Muscle of leg (tissue), 11 donors: ENCODE results near the gene MMP20. TPM values are rescaled to one million over a fixed set of nuclear protein-coding genes. Genes with fewer than 3 reads are reported as not detected.

ENCODE experiments used
- DNase-seq: peaks from one replicate; pipeline ENCODE4 v3.0.0; 2013
- H3K27ac ChIP-seq: one replicate; pipeline ENCODE4 v1.5.1; 2013; ENCODE audit warnings: mild to moderate bottlenecking, low read length, control low read depth
- H3K27me3 ChIP-seq: one replicate; pipeline ENCODE4 v1.6.1; 2013; ENCODE audit warnings: low read length; ENCODE audit not compliant: control insufficient read depth, insufficient read depth
- H3K36me3 ChIP-seq: one replicate; pipeline ENCODE4 v1.6.1; 2013; ENCODE audit warnings: low read length; ENCODE audit not compliant: control insufficient read depth, insufficient read depth
- H3K4me1 ChIP-seq: one replicate; pipeline ENCODE4 v1.6.1; 2013; ENCODE audit warnings: low read length; ENCODE audit not compliant: control insufficient read depth, insufficient read depth
- H3K4me3 ChIP-seq: one replicate; pipeline ENCODE4 v1.5.1; 2013; ENCODE audit warnings: low read length, control low read depth
- H3K9me3 ChIP-seq: replicated peaks from 2 replicates; pipeline ENCODE4 v1.6.1; 2013; ENCODE audit warnings: low read depth, low read length; ENCODE audit not compliant: control insufficient read depth
- WGBS: methylation state at CpG from one replicate; pipeline ENCODE4 v1.1.5; 2013; ENCODE audit warnings: missing lambda C conversion rate; ENCODE audit not compliant: insufficient coverage; 5-methylcytosine and 5-hydroxymethylcytosine counted together
- polyA plus RNA-seq, 8 donors: library from polyadenylated mRNA; unstranded; fragments of 120-200 nt; gene quantifications; one replicate each; pipeline versions ENCODE4 v1.2.1 to v1.2.3, GENCODE V29; 2013; ENCODE audit warnings: inconsistent platforms in 1 of 8, low replicate concordance in 1 of 8; ENCODE audit not compliant: insufficient read length in 8 of 8, insufficient read depth in 1 of 8
- total RNA-seq: library from RNA; stranded (reverse); fragments of 120-200 nt; gene quantifications from one replicate; pipeline ENCODE4 v1.2.4, GENCODE V29; 2013

Gene MMP20
- total and polyA plus RNA-seq, 9 donors, result not detected

- no peaks in the 10 kb centered on the region for H3K36me3 ChIP-seq
- H3K4me3 ChIP-seq, result no peak overlapping the region
- no peak overlapping the region for H3K27ac ChIP-seq
- 79% methylated on average over 2 of the region's 6 CpGs for WGBS
- DNase-seq, result no peak
- no peaks in the 10 kb centered on the region for H3K4me1 ChIP-seq
- H3K27me3 ChIP-seq, result no peaks in the 10 kb centered on the region
- no peaks in the 10 kb centered on the region for H3K9me3 ChIP-seq
These were observed 28.6 kb downstream of the MMP20 start for GRCh38 chr11:102596578-102596977.

GRCh38 chr11:102592634-102593581, 32.2 kb downstream of the MMP20 start:
- H3K4me1 ChIP-seq, result no peaks in the 10 kb centered on the region
- H3K27ac ChIP-seq, result no peak overlapping the region
- H3K36me3 ChIP-seq, result no peaks in the 10 kb centered on the region
- H3K4me3 ChIP-seq, result no peak overlapping the region
- H3K9me3 ChIP-seq, result no peaks in the 10 kb centered on the region
- DNase-seq, result no peak
- no peaks in the 10 kb centered on the region for H3K27me3 ChIP-seq
- WGBS, result 49% methylated on average over 2 of the region's 11 CpGs

GRCh38 chr11:102592131-102592530, 33.0 kb downstream of the MMP20 start:
- H3K27ac ChIP-seq, result no peak overlapping the region
- WGBS, result no CpG with 5 or more reads among the region's 1 CpG
- H3K27me3 ChIP-seq, result no peaks in the 10 kb centered on the region
- H3K36me3 ChIP-seq, result no peaks in the 10 kb centered on the region
- H3K4me1 ChIP-seq, result no peaks in the 10 kb centered on the region
- no peak for DNase-seq
- no peak overlapping the region for H3K4me3 ChIP-seq
- no peaks in the 10 kb centered on the region for H3K9me3 ChIP-seq

GRCh38 chr11:102591160-102591718, 33.9 kb downstream of the MMP20 start:
- H3K4me3 ChIP-seq, result no peak overlapping the region
- H3K27ac ChIP-seq, result no peak overlapping the region
- 100% methylated on average over 1 of the region's 5 CpGs for WGBS
- no peaks in the 10 kb centered on the region for H3K27me3 ChIP-seq
- H3K9me3 ChIP-seq, result no peaks in the 10 kb centered on the region
- no peaks in the 10 kb centered on the region for H3K4me1 ChIP-seq
- H3K36me3 ChIP-seq, result no peaks in the 10 kb centered on the region
- DNase-seq, result no peak

- Histone ChIP-seq H3K4me1 (no peaks in the 10 kb centered on the region), H3K9me3 (no peaks in the 10 kb centered on the region), H3K4me3 (no peak overlapping the region), H3K36me3 (no peaks in the 10 kb centered on the region), H3K27me3 (no peaks in the 10 kb centered on the region), H3K27ac (no peak overlapping the region)
- no peak for DNase-seq
- WGBS, result 80% methylated on average over 1 of the region's 6 CpGs
These were observed 34.7 kb downstream of the MMP20 start for GRCh38 chr11:102590276-102591049.

- DNase-seq, result no peak
- Histone ChIP-seq H3K27me3 (no peaks in the 10 kb centered on the region), H3K4me1 (no peaks in the 10 kb centered on the region), H3K36me3 (no peaks in the 10 kb centered on the region), H3K9me3 (no peaks in the 10 kb centered on the region), H3K27ac (no peak overlapping the region), H3K4me3 (no peak overlapping the region)
- WGBS, result 90% methylated on average over 2 of the region's 2 CpGs
These were observed 36.1 kb downstream of the MMP20 start for GRCh38 chr11:102589047-102589459.

- Histone ChIP-seq H3K27me3 (no peaks in the 10 kb centered on the region), H3K9me3 (no peaks in the 10 kb centered on the region), H3K36me3 (no peaks in the 10 kb centered on the region), H3K4me1 (no peaks in the 10 kb centered on the region), H3K27ac (no peak overlapping the region), H3K4me3 (no peak overlapping the region)
- no CpG with 5 or more reads among the region's 1 CpG for WGBS
- DNase-seq, result no peak
These were observed 37.4 kb downstream of the MMP20 start for GRCh38 chr11:102587722-102588121.

GRCh38 chr11:102583141-102583873, 41.8 kb downstream of the MMP20 start:
- no peak overlapping the region for H3K4me3 ChIP-seq
- no peaks in the 10 kb centered on the region for H3K27me3 ChIP-seq
- no peak overlapping the region for H3K27ac ChIP-seq
- H3K9me3 ChIP-seq, result no peaks in the 10 kb centered on the region
- DNase-seq, result no peak
- 90% methylated on average over 2 of the region's 2 CpGs for WGBS
- no peaks in the 10 kb centered on the region for H3K4me1 ChIP-seq
- no peaks in the 10 kb centered on the region for H3K36me3 ChIP-seq

GRCh38 chr11:102582140-102582539, 43.0 kb downstream of the MMP20 start:
- H3K4me3 ChIP-seq, result no peak overlapping the region
- no peaks in the 10 kb centered on the region for H3K9me3 ChIP-seq
- WGBS, result 86% methylated on average over 1 of the region's 1 CpG
- DNase-seq, result no peak
- no peaks in the 10 kb centered on the region for H3K36me3 ChIP-seq
- no peaks in the 10 kb centered on the region for H3K27me3 ChIP-seq
- H3K27ac ChIP-seq, result no peak overlapping the region
- H3K4me1 ChIP-seq, result no peaks in the 10 kb centered on the region
